K562 (cell line): ENCODE data around the gene GBP1. TPM values are rescaled to one million over a fixed set of nuclear protein-coding genes. Genes with fewer than 3 reads are reported as not detected.

ENCODE experiments used
- ATAC-seq: fragments of 200-7000 bp; cut with Tn5 transposase; 3 replicates; pipeline ENCODE4 v1.9.1; 2020; ENCODE audit warnings: moderate library complexity
- BruUV-seq: library from RNA; stranded (reverse); fragments of 400-500 nt; replicated peaks from 2 replicates; lab custom pipeline; 2021; lab: Mats Ljungman, UMichigan
- CTCF ChIA-PET: fragments of 300-600 bp; formaldehyde crosslinking; extraction: SDS; loops from one replicate; lab custom pipeline; 2021; ENCODE audit warnings: low intra/inter-chr PET ratio; lab: Yijun Ruan, JAX
- POLR2A ChIA-PET: fragments of 300-600, 350-650 bp; sonication (Branson Sonifier 250); formaldehyde crosslinking; extraction: SDS; loops from one replicate; lab custom pipeline; 2021; ENCODE audit warnings: antibody characterized with exemption, inconsistent platforms; lab: Yijun Ruan, JAX
- DNase-seq, 4 experiments: peaks; one replicate each; pipeline versions ENCODE4 v3.0.0 to v3.0.0-alpha.2; 2011 to 2018; ENCODE audit warnings: low spot score in 3 of 4, mixed read lengths in 3 of 4; ENCODE audit errors: extremely low read depth in 1 of 4
- FAIRE-seq: peaks from 2 replicates; lab custom pipeline; 2011; peaks lifted over from hg19 to GRCh38; lab: Jason Lieb, UNC
- H2AFZ ChIP-seq: 2 replicates; pipeline ENCODE4 v1.6.0; 2011; ENCODE audit warnings: low read depth, low read length, control low read depth, inconsistent platforms
- H3K27ac ChIP-seq: fragments of 200-600 bp; 3 replicates; pipeline ENCODE4 v1.8.0; 2011; ENCODE audit warnings: low read depth, mild to moderate bottlenecking, control low read depth, inconsistent platforms, low read length, moderate library complexity, mixed read lengths; ENCODE audit errors: extremely low read depth
- H3K27me3 ChIP-seq, 2 experiments: fragments of 300-600 bp in 1 of 2; 2 replicates in 1 of 2; 3 replicates in 1 of 2; pipeline versions ENCODE4 v1.6.0 to v1.8.0; 2011; ENCODE audit warnings: inconsistent platforms in 2 of 2, low read length in 2 of 2, mild to moderate bottlenecking in 1 of 2, mixed read lengths in 1 of 2, moderate library complexity in 1 of 2; ENCODE audit not compliant: control insufficient read depth in 2 of 2, insufficient read depth in 2 of 2
- H3K36me3 ChIP-seq: fragments of 300-600 bp; 3 replicates; pipeline ENCODE4 v1.8.0; 2011; ENCODE audit warnings: mild to moderate bottlenecking, low read length, inconsistent platforms; ENCODE audit not compliant: control insufficient read depth, insufficient read depth
- H3K4me1 ChIP-seq, 2 experiments: fragments of 200-600 bp in 1 of 2; replicated peaks in 1 of 2; 2 replicates in 1 of 2; 3 replicates in 1 of 2; pipeline versions ENCODE4 v1.5.1 to v1.8.0; 2011; ENCODE audit warnings: inconsistent platforms in 2 of 2, low read length in 2 of 2, mild to moderate bottlenecking in 1 of 2, mixed read lengths in 1 of 2, moderate library complexity in 1 of 2; ENCODE audit not compliant: control insufficient read depth in 2 of 2, insufficient read depth in 2 of 2
- H3K4me2 ChIP-seq: 2 replicates; pipeline ENCODE4 v1.6.1; 2011; ENCODE audit warnings: low read length, control low read depth, inconsistent platforms, mixed read lengths; ENCODE audit not compliant: insufficient read depth
- H3K4me3 ChIP-seq: fragments of 200-600 bp; sonication (generic), shearing (Covaris generic); 2 replicates; pipeline ENCODE4 v1.5.1; 2016; ENCODE audit warnings: control low read depth, inconsistent platforms
- H3K79me2 ChIP-seq: fragments of 200-600 bp; 3 replicates; pipeline ENCODE4 v1.8.0; 2011; ENCODE audit warnings: low read length, inconsistent platforms; ENCODE audit not compliant: control insufficient read depth, insufficient read depth
- H3K9ac ChIP-seq, 2 experiments: 2 replicates each; pipeline versions ENCODE4 v1.6.0 to v1.6.1; 2011; ENCODE audit warnings: low read depth in 2 of 2, low read length in 2 of 2, control low read depth in 1 of 2, inconsistent platforms in 1 of 2, mild to moderate bottlenecking in 1 of 2, mixed read lengths in 1 of 2; ENCODE audit not compliant: insufficient read depth in 1 of 2
- H3K9me1 ChIP-seq: one replicate; pipeline ENCODE4 v1.6.0; 2011; ENCODE audit warnings: inconsistent platforms, mild to moderate bottlenecking, low read length, moderate library complexity; ENCODE audit not compliant: control insufficient read depth, insufficient read depth
- H3K9me3 ChIP-seq: replicated peaks from 2 replicates; pipeline ENCODE4 v1.5.1; 2011; ENCODE audit warnings: low read depth, low read length, inconsistent platforms; ENCODE audit not compliant: control insufficient read depth, insufficient read depth
- H4K20me1 ChIP-seq: replicated peaks from 2 replicates; pipeline ENCODE4 v1.6.1; 2011; ENCODE audit warnings: low read length, inconsistent platforms, mixed read lengths; ENCODE audit not compliant: control insufficient read depth, insufficient read depth
- DLX4 ChIP-seq: fragments of 250-450 bp; sonication (Bioruptor Pico); IDR thresholded peaks from 2 replicates; pipeline ENCODE4 v1.6.1; 2021; ENCODE audit warnings: mild to moderate bottlenecking
- FOXA3 ChIP-seq, 2 experiments: fragments of 450-650 bp in 1 of 2; sonication (generic) in 1 of 2; formaldehyde crosslinking; IDR thresholded peaks in 1 of 2; conservative IDR thresholded peaks in 1 of 2; 2 replicates each; pipeline versions ENCODE4 v1.4.0 to v1.8.0; 2020 to 2022; ENCODE audit warnings: mild to moderate bottlenecking in 2 of 2, missing genetic modification reagents in 1 of 2
- FUS ChIP-seq: fragments of 200-400 bp; formaldehyde crosslinking; optimal IDR thresholded peaks from 2 replicates; pipeline ENCODE3; 2017; ENCODE audit warnings: low read depth, low read length
- NFIC ChIP-seq: fragments of 450-650 bp; IDR thresholded peaks from 2 replicates; pipeline ENCODE4 v1.6.1; 2017; ENCODE audit warnings: mild to moderate bottlenecking, inconsistent platforms
- RBM22 ChIP-seq: fragments of 200-400 bp; formaldehyde crosslinking; IDR thresholded peaks from 2 replicates; pipeline ENCODE4 v1.6.1; 2018; ENCODE audit warnings: low read length, low read depth; ENCODE audit not compliant: poor library complexity, severe bottlenecking
- SNRNP70 ChIP-seq: fragments of 200-400 bp; formaldehyde crosslinking; optimal IDR thresholded peaks from 2 replicates; pipeline ENCODE3; 2017; ENCODE audit warnings: low read depth, low read length
- VEZF1 ChIP-seq: fragments of 200-800 bp; sonication (Bioruptor generic); IDR thresholded peaks from 2 replicates; pipeline ENCODE4 v1.6.1; 2017; ENCODE audit warnings: missing genetic modification characterization, missing compliant biosample characterization
- ZNF512 ChIP-seq: IDR thresholded peaks from 2 replicates; pipeline ENCODE4 v1.6.1; 2016; ENCODE audit warnings: missing genetic modification characterization, missing compliant biosample characterization
- ZNF740 ChIP-seq, 3 experiments: fragments of 200-800 bp in 1 of 3; sonication (Bioruptor generic) in 1 of 3; sonication (generic) in 1 of 3; formaldehyde crosslinking in 1 of 3; IDR thresholded peaks; 2 replicates each; pipeline versions ENCODE4 v1.6.1 to v1.8.0; 2016 to 2022; ENCODE audit warnings: mild to moderate bottlenecking in 2 of 3, missing compliant biosample characterization in 2 of 3, missing genetic modification characterization in 2 of 3, missing genetic modification reagents in 1 of 3
- WGBS: fragments of 100-300 bp; shearing (Covaris generic); methylation state at CpG from one replicate; pipeline ENCODE4 v1.1.6; 2016; ENCODE audit warnings: low coverage, mixed read lengths; ENCODE audit not compliant: insufficient coverage; ENCODE audit errors: missing lambda C conversion rate; 5-methylcytosine and 5-hydroxymethylcytosine counted together
- in situ Hi-C: fragments of 300-500 bp; cut with MboI; formaldehyde crosslinking; loops from 4 replicates; pipeline ENCODE4 v1.15.0; 2018; ENCODE audit warnings: inconsistent platforms, mixed read lengths
- intact Hi-C: fragments of 100-400 bp; cut with micrococcal nuclease; formaldehyde crosslinking; loops from 2 replicates; pipeline ENCODE4 v1.14.2; 2022
- polyA plus RNA-seq, 8 experiments: library from polyadenylated mRNA; depleted of rRNA in 4 of 8; stranded (reverse) in 5 of 8; unstranded in 3 of 8; fragments of >200 nt; fragmentation: Nextera tagmentation in 2 of 8; fragmentation: Illumina TruSeq in 1 of 8; extraction: Ambion mirVana in 2 of 8; extraction: Trizol in 1 of 8; gene quantifications; 2 replicates each; pipeline versions ENCODE4 v1.2.1 to v1.2.3, GENCODE V29; 2011 to 2014; ENCODE audit warnings: inconsistent platforms in 1 of 8, missing spikeins in 1 of 8
- total RNA-seq, 7 experiments: library from RNA; depleted of rRNA in 6 of 7; stranded (reverse); fragments of >200 nt in 6 of 7; fragmentation: Illumina TruSeq in 2 of 7; extraction: Trizol in 2 of 7; gene quantifications; 2 replicates each; pipeline versions ENCODE4 v1.2.1 to v1.2.3, GENCODE V29; 2011 to 2021; ENCODE audit warnings: low replicate concordance in 1 of 7

The GBP1 gene
- total and polyA plus RNA-seq, 9 of the 15 experiments (the other 6 are each of a cell fraction or from before 2014, with no cell fraction given), result not detected

GRCh38 chr1:89040315-89040626 lies 24.7 kb downstream of the GBP1 start:
- no peak for DNase-seq
- Histone ChIP-seq H3K4me2 (no peak overlapping the region), H2AFZ (no peak overlapping the region), H3K4me1 (peaks cover 0 to 8% of the 10 kb centered on the region in 2 experiments; a peak in 2 of 5 replicates), H3K9me3 (no peaks in the 10 kb centered on the region), H3K4me3 (no peak overlapping the region), H3K36me3 (no peaks in the 10 kb centered on the region), H3K9ac (no peak overlapping the region), H3K27me3 (no peaks in the 10 kb centered on the region), H3K79me2 (no peaks in the 10 kb centered on the region), H4K20me1 (no peaks in the 10 kb centered on the region), H3K9me1 (no peaks in the 10 kb centered on the region), H3K27ac (no peak overlapping the region)
- intact Hi-C loops, result no loop called here
- BruUV-seq, result no TSS peak
- WGBS, result 7% methylated on average over 1 of the region's 1 CpG
- no peak for ATAC-seq
- ChIA-PET POLR2A (no interaction called here), CTCF (no interaction called here)
- FAIRE-seq, result no peak
- TF ChIP-seq NFIC, result peak; percentile 73
- TF ChIP-seq FUS, result no peak
- TF ChIP-seq ZNF512 (tag), result peak; percentile 62; the same call in 1 of the 2 replicates
- TF ChIP-seq ZNF740 (CRISPR knock-in tag; IDR thresholded peaks at IDR 0.05), result no peak
- no peak for TF ChIP-seq ZNF740 (tag; IDR thresholded peaks at IDR 0.05)
- TF ChIP-seq VEZF1 (CRISPR knock-in tag), result no peak
- no peak for TF ChIP-seq RBM22
- TF ChIP-seq SNRNP70, result no peak
- TF ChIP-seq FOXA3 (CRISPR knock-in tag; conservative IDR thresholded peaks at IDR 0.05 in 1 of 2, IDR thresholded peaks at IDR 0.05 in 1 of 2), result no peak
- no peak for TF ChIP-seq DLX4 (CRISPR knock-in tag)
- in situ Hi-C loops, result no loop called here
